Measurements from ENCODE around the gene MT1A.

GRCh38 chr16:56677474-56677873, 39.0 kb downstream of the MT1A start:
- TF ChIP-seq CTCF (IDR thresholded peaks at IDR 0.05; ENCODE audit: poor library complexity), result no peak
- no peak for TF ChIP-seq EZH2phosphoT487 (IDR thresholded peaks at IDR 0.05; ENCODE audit: low read depth, severe bottlenecking, unreplicated experiment)
- no peak for TF ChIP-seq EZH2 (IDR thresholded peaks at IDR 0.05; ENCODE audit: borderline replicate concordance)
